Spinal cord (tissue), 10 donors: ENCODE results near the gene CIAO3. TPM values are rescaled to one million over a fixed set of nuclear protein-coding genes. Genes with fewer than 3 reads are reported as not detected.

ENCODE experiments used
- DNase-seq, 6 donors: peaks; one replicate each; pipeline versions ENCODE4 v3.0.0 to v3.0.0-alpha.2; 2013 to 2015; ENCODE audit warnings: low spot score in 6 of 6, low read depth in 4 of 6
- H3K27ac ChIP-seq: one replicate; pipeline ENCODE4 v1.5.1; 2013; ENCODE audit warnings: low read depth, low read length, control low read depth
- H3K27me3 ChIP-seq: one replicate; pipeline ENCODE4 v1.6.1; 2013; ENCODE audit warnings: low read length; ENCODE audit not compliant: control insufficient read depth, insufficient read depth
- H3K36me3 ChIP-seq: one replicate; pipeline ENCODE4 v1.6.1; 2013; ENCODE audit warnings: low read length; ENCODE audit not compliant: control insufficient read depth, insufficient read depth
- H3K4me1 ChIP-seq: one replicate; pipeline ENCODE4 v1.6.1; 2013; ENCODE audit warnings: low read length; ENCODE audit not compliant: control insufficient read depth, insufficient read depth
- H3K4me3 ChIP-seq: one replicate; pipeline ENCODE4 v1.5.1; 2013; ENCODE audit warnings: low read depth, low read length, control low read depth
- H3K9me3 ChIP-seq: one replicate; pipeline ENCODE4 v1.6.1; 2013; ENCODE audit warnings: low read length; ENCODE audit not compliant: control insufficient read depth, insufficient read depth
- WGBS: methylation state at CpG from one replicate; pipeline ENCODE4 v1.1.5; 2013; ENCODE audit warnings: missing lambda C conversion rate; ENCODE audit not compliant: insufficient coverage; 5-methylcytosine and 5-hydroxymethylcytosine counted together
- polyA plus RNA-seq, 2 donors: library from polyadenylated mRNA; unstranded; fragments of 120-200 nt; gene quantifications; one replicate each; pipeline ENCODE4 v1.2.1, GENCODE V29; 2013; ENCODE audit not compliant: insufficient read length in 2 of 2
- total RNA-seq, 2 donors: library from RNA; depleted of rRNA in 1 of 2; stranded (reverse); fragments of 120-200 nt in 1 of 2; fragments of >200 nt in 1 of 2; gene quantifications; one replicate each; pipeline versions ENCODE4 v1.2.3 to v1.2.4, GENCODE V29; 2013 to 2014
- donor health status: healthy.

The CIAO3 gene
- total and polyA plus RNA-seq, 4 donors = 29.9 to 47.9 (median 38.3) TPM

- Histone ChIP-seq H3K36me3 (peaks cover 84% of the 10 kb centered on the region), H3K4me3 (no peak overlapping the region), H3K4me1 (peaks cover 23% of the 10 kb centered on the region), H3K27ac (no peak overlapping the region), H3K9me3 (no peaks in the 10 kb centered on the region), H3K27me3 (no peaks in the 10 kb centered on the region)
- DNase-seq = no peak
- 88% methylated on average over 12 of the region's 12 CpGs for WGBS
Measured at GRCh38 chr16:732332-732731, 8.5 kb downstream of the CIAO3 start.

GRCh38 chr16:730666-731509, 9.9 kb downstream of the CIAO3 start:
- Histone ChIP-seq H3K9me3 (no peaks in the 10 kb centered on the region), H3K4me1 (peaks cover 35% of the 10 kb centered on the region), H3K27me3 (no peaks in the 10 kb centered on the region), H3K36me3 (peaks cover 70% of the 10 kb centered on the region), H3K4me3 (no peak overlapping the region), H3K27ac (no peak overlapping the region)
- DNase-seq = no peak
- WGBS = 89% methylated on average over 17 of the region's 22 CpGs

GRCh38 chr16:729768-730665, 10.8 kb downstream of the CIAO3 start:
- H3K4me1 ChIP-seq = peaks cover 42% of the 10 kb centered on the region
- no peak overlapping the region for H3K4me3 ChIP-seq
- H3K9me3 ChIP-seq = no peaks in the 10 kb centered on the region
- no peak overlapping the region for H3K27ac ChIP-seq
- WGBS = 87% methylated on average over 37 of the region's 37 CpGs
- no peaks in the 10 kb centered on the region for H3K27me3 ChIP-seq
- no peak for DNase-seq
- H3K36me3 ChIP-seq = peaks cover 66% of the 10 kb centered on the region

- Histone ChIP-seq H3K9me3 (no peaks in the 10 kb centered on the region), H3K27ac (no peak overlapping the region), H3K4me3 (no peak overlapping the region), H3K27me3 (no peaks in the 10 kb centered on the region), H3K4me1 (peaks cover 45% of the 10 kb centered on the region), H3K36me3 (peaks cover 66% of the 10 kb centered on the region)
- no peak for DNase-seq
- 60% methylated on average over 42 of the region's 55 CpGs for WGBS
Measured at GRCh38 chr16:728890-729744, 11.7 kb downstream of the CIAO3 start.

- Histone ChIP-seq H3K36me3 (peaks cover 66% of the 10 kb centered on the region), H3K27ac (no peak overlapping the region), H3K4me1 (peaks cover 49% of the 10 kb centered on the region), H3K9me3 (no peaks in the 10 kb centered on the region), H3K27me3 (no peaks in the 10 kb centered on the region), H3K4me3 (no peak overlapping the region)
- DNase-seq = peak in 2 of 6 donors; percentile 77 to 79
- WGBS = under 1% methylated on average over 74 of the region's 80 CpGs
Measured at GRCh38 chr16:728131-728889, 12.5 kb downstream of the CIAO3 start.

GRCh38 chr16:727291-727977, 13.4 kb downstream of the CIAO3 start:
- peaks cover 66% of the 10 kb centered on the region for H3K36me3 ChIP-seq
- peak in 2 of 6 donors; percentile 19 to 31 for DNase-seq
- no peaks in the 10 kb centered on the region for H3K27me3 ChIP-seq
- peaks cover 58% of the 10 kb centered on the region for H3K4me1 ChIP-seq
- no peaks in the 10 kb centered on the region for H3K9me3 ChIP-seq
- H3K27ac ChIP-seq = no peak overlapping the region
- WGBS = under 1% methylated on average over 61 of the region's 61 CpGs
- H3K4me3 ChIP-seq = peak overlapping the region; percentile 59

- Histone ChIP-seq H3K27ac (no peak within 1 kb of the TSS), H3K36me3 (peaks cover 66% of the 10 kb centered on the region), H3K4me3 (peak within 1 kb of the TSS; percentile 59), H3K27me3 (no peaks in the 10 kb centered on the region), H3K9me3 (no peaks in the 10 kb centered on the region), H3K4me1 (peaks cover 65% of the 10 kb centered on the region)
- 1% methylated on average over 85 of the region's 88 CpGs for WGBS
- DNase-seq = peak in 2 of 6 donors; percentile 68 to 81
Measured at GRCh38 chr16:726438-727290, 14.1 kb downstream of the CIAO3 start, which contains the start of the genes CCDC78 and HAGHL. Gene CCDC78, minus strand, starts transcription at chr16:726443. Its CDS starts 76 bp downstream, at chr16:726367. Gene HAGHL, plus strand, starts transcription at chr16:727106. Its CDS starts 404 bp downstream, at chr16:727510.

GRCh38 chr16:726188-726437, 14.7 kb downstream of the CIAO3 start:
- no peak for DNase-seq
- Histone ChIP-seq H3K27ac (no peak overlapping the region), H3K36me3 (peaks cover 63% of the 10 kb centered on the region), H3K4me3 (no peak overlapping the region), H3K27me3 (no peaks in the 10 kb centered on the region), H3K9me3 (no peaks in the 10 kb centered on the region), H3K4me1 (peaks cover 68% of the 10 kb centered on the region)
- 21% methylated on average over 9 of the region's 9 CpGs for WGBS
